Thymus (tissue), 11 donors: ENCODE data around the gene SEPTIN1. TPM values are rescaled to one million over a fixed set of nuclear protein-coding genes. Genes with fewer than 3 reads are reported as not detected.

ENCODE experiments used
- DNase-seq, 9 donors: peaks; one replicate each; pipeline ENCODE4 v3.0.0-alpha.2; 2013; ENCODE audit warnings: low spot score in 9 of 9, low read depth in 6 of 9, missing footprints in 1 of 9
- H3K27ac ChIP-seq, 2 donors: one replicate each; pipeline ENCODE4 v1.5.1; 2013; ENCODE audit warnings: control low read depth in 1 of 2, low read depth in 1 of 2, low read length in 1 of 2, mild to moderate bottlenecking in 1 of 2, moderate library complexity in 1 of 2
- H3K27me3 ChIP-seq, 2 donors: one replicate each; pipeline ENCODE4 v1.5.1; 2013; ENCODE audit warnings: low read length in 1 of 2; ENCODE audit not compliant: control insufficient read depth in 2 of 2, insufficient read depth in 1 of 2
- H3K36me3 ChIP-seq, 2 donors: one replicate each; pipeline ENCODE4 v1.5.1; 2013; ENCODE audit warnings: low read length in 1 of 2, mild to moderate bottlenecking in 1 of 2, moderate library complexity in 1 of 2; ENCODE audit not compliant: control insufficient read depth in 2 of 2, insufficient read depth in 2 of 2
- H3K4me1 ChIP-seq, 2 donors: one replicate each; pipeline ENCODE4 v1.5.1; 2013; ENCODE audit warnings: low read length in 2 of 2; ENCODE audit not compliant: control insufficient read depth in 2 of 2, insufficient read depth in 2 of 2
- H3K4me3 ChIP-seq, 2 donors: one replicate each; pipeline ENCODE4 v1.5.1; 2013; ENCODE audit warnings: low read length in 2 of 2, control low read depth in 1 of 2, mild to moderate bottlenecking in 1 of 2
- H3K9me3 ChIP-seq, 2 donors: one replicate each; pipeline ENCODE4 v1.5.1; 2013; ENCODE audit warnings: low read length in 1 of 2, mild to moderate bottlenecking in 1 of 2; ENCODE audit not compliant: control insufficient read depth in 2 of 2, insufficient read depth in 1 of 2
- WGBS: extraction: QIAGEN DNeasy Blood & Tissue Kit; methylation state at CpG from one replicate; pipeline ENCODE4 v1.1.7; 2013; 5-methylcytosine and 5-hydroxymethylcytosine counted together
- polyA plus RNA-seq: library from polyadenylated mRNA; stranded (reverse); fragments of 200-250 nt; gene quantifications from one replicate; pipeline ENCODE4 v1.2.3, GENCODE V29; 2013
- total RNA-seq: library from RNA; stranded (reverse); fragments of 120-200 nt; gene quantifications from one replicate; pipeline ENCODE4 v1.2.4, GENCODE V29; 2013
- donor health status: healthy.

SEPTIN1 gene
- total and polyA plus RNA-seq, 2 donors = 173 to 337 TPM

- Histone ChIP-seq H3K27ac (peak overlapping the region; percentile 36 to 97), H3K36me3 (peaks cover 0 to 4% of the 10 kb centered on the region in 2 donors), H3K4me3 (no peak overlapping the region), H3K27me3 (no peaks in the 10 kb centered on the region), H3K9me3 (peaks cover 0 to 8% of the 10 kb centered on the region in 2 donors), H3K4me1 (peaks cover 37 to 54% of the 10 kb centered on the region in 2 donors)
- 57% methylated on average over 6 of the region's 6 CpGs for WGBS
- DNase-seq = peak in 1 of 9 donors; percentile 74
Measured at GRCh38 chr16:30372038-30372712, 10.2 kb downstream of the SEPTIN1 start.

- peak overlapping the region; percentile 52 to 97 for H3K27ac ChIP-seq
- WGBS = 25% methylated on average over 11 of the region's 11 CpGs
Measured at GRCh38 chr16:30371248-30371816, 11.0 kb downstream of the SEPTIN1 start.

GRCh38 chr16:30370456-30371247, 11.7 kb downstream of the SEPTIN1 start, which contains the start of gene TBC1D10B:
TSS of gene TBC1D10B (minus strand) at chr16:30370494. CDS start at chr16:30370183, 311 bp downstream.
- Histone ChIP-seq H3K9me3 (peaks cover 0 to 8% of the 10 kb centered on the region in 2 donors), H3K36me3 (peaks cover 7 to 10% of the 10 kb centered on the region in 2 donors), H3K4me1 (peaks cover 36 to 54% of the 10 kb centered on the region in 2 donors), H3K27ac (peak within 1 kb of the TSS; percentile 82 to 97), H3K4me3 (peak within 1 kb of the TSS; percentile 80 to 83), H3K27me3 (no peaks in the 10 kb centered on the region)
- DNase-seq = peak; percentile 95 to 100 (median 99)
- WGBS = under 1% methylated on average over 40 of the region's 40 CpGs

More at GRCh38 chr16:30371248-30371816, 11.0 kb downstream of the SEPTIN1 start:
- H3K4me1 ChIP-seq = peaks cover 36 to 54% of the 10 kb centered on the region in 2 donors
- DNase-seq = no peak
- no peaks in the 10 kb centered on the region for H3K27me3 ChIP-seq
- H3K4me3 ChIP-seq = peak overlapping the region; percentile 53 to 60
- H3K36me3 ChIP-seq = peaks cover 3 to 8% of the 10 kb centered on the region in 2 donors
- H3K9me3 ChIP-seq = peaks cover 0 to 8% of the 10 kb centered on the region in 2 donors

GRCh38 chr16:30369938-30370455, 12.4 kb downstream of the SEPTIN1 start:
- Histone ChIP-seq H3K27ac (peak overlapping the region in 1 of 2 donors; percentile 82), H3K27me3 (no peaks in the 10 kb centered on the region), H3K9me3 (peaks cover 0 to 8% of the 10 kb centered on the region in 2 donors), H3K4me1 (peaks cover 36 to 54% of the 10 kb centered on the region in 2 donors), H3K4me3 (peak overlapping the region; percentile 80 to 83), H3K36me3 (peaks cover 13 to 16% of the 10 kb centered on the region in 2 donors)
- under 1% methylated on average over 76 of the region's 76 CpGs for WGBS
- DNase-seq = no peak

GRCh38 chr16:30369091-30369937, 13.0 kb downstream of the SEPTIN1 start:
- Histone ChIP-seq H3K4me1 (peaks cover 36 to 54% of the 10 kb centered on the region in 2 donors), H3K4me3 (peak overlapping the region; percentile 80 to 83), H3K27me3 (no peaks in the 10 kb centered on the region), H3K9me3 (peaks cover 0 to 8% of the 10 kb centered on the region in 2 donors), H3K36me3 (peaks cover 20 to 23% of the 10 kb centered on the region in 2 donors), H3K27ac (peak overlapping the region in 1 of 2 donors; percentile 12)
- WGBS = 2% methylated on average over 45 of the region's 45 CpGs
- DNase-seq = peak in 1 of 9 donors; percentile 33

- no peak for DNase-seq
- Histone ChIP-seq H3K4me3 (peak overlapping the region; percentile 80 to 83), H3K36me3 (peaks cover 23 to 24% of the 10 kb centered on the region in 2 donors), H3K4me1 (peaks cover 36 to 54% of the 10 kb centered on the region in 2 donors), H3K9me3 (peaks cover 0 to 8% of the 10 kb centered on the region in 2 donors), H3K27me3 (no peaks in the 10 kb centered on the region), H3K27ac (peak overlapping the region; percentile 12 to 36)
- 10% methylated on average over 4 of the region's 4 CpGs for WGBS
Measured at GRCh38 chr16:30368792-30369090, 13.6 kb downstream of the SEPTIN1 start.

GRCh38 chr16:30368122-30368791, 14.1 kb downstream of the SEPTIN1 start:
- peak overlapping the region in 1 of 2 donors; percentile 36 for H3K27ac ChIP-seq

More at GRCh38 chr16:30368122-30368791, 14.1 kb downstream of the SEPTIN1 start:
- Histone ChIP-seq H3K36me3 (peaks cover 25% of the 10 kb centered on the region in 2 donors), H3K4me3 (peak overlapping the region; percentile 80 to 83), H3K9me3 (peaks cover 0 to 8% of the 10 kb centered on the region in 2 donors), H3K27me3 (no peaks in the 10 kb centered on the region), H3K4me1 (peaks cover 36 to 54% of the 10 kb centered on the region in 2 donors)
- no peak for DNase-seq
- WGBS = 16% methylated on average over 8 of the region's 8 CpGs
